Measurements from ENCODE around the gene SLC24A4.

DNA sequence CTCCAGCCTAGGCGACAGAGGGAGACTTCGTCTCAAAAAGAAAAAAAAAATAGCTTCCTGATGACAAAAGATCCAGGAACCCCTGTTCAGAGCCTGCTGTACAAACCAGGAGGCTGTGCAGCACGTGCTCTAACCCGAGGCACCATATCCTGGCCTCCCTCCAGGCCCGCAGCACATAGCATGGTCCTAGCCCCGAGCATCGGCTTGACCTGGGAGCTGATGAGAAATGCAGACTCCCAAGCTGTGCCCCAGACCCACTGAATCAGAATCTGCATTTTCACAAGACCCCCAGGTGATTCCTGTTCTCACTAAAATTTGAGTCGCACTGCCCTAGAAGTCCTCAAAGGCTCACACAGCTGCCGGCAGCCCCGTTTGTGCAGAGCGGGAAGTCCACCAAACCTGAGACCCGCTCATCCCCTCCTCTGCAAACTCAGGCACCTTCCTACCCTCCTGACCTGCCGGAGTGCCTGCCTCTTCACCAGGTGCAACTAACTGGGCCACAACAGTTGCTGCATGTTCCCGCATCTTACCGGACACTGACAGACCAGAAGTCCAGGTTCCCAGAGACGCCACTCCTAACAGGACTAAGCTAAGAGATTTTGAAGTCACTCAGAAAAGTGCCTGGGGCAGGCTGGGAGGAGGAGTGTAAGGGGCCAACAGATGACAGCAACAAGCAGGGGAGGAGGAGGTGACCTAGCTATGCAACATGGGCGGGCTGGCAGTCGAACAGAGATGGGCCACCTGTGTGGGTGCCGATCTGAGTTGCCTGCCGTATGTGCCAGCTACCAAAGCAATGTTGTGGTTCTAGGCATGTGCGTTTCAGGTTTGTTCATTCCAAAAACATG is 166.7 kb downstream of the SLC24A4 start:
- no peak for TF ChIP-seq EZH2phosphoT487 (conservative IDR thresholded peaks at IDR 0.05; ENCODE audit: low read length)
- TF ChIP-seq, protein P1, sequence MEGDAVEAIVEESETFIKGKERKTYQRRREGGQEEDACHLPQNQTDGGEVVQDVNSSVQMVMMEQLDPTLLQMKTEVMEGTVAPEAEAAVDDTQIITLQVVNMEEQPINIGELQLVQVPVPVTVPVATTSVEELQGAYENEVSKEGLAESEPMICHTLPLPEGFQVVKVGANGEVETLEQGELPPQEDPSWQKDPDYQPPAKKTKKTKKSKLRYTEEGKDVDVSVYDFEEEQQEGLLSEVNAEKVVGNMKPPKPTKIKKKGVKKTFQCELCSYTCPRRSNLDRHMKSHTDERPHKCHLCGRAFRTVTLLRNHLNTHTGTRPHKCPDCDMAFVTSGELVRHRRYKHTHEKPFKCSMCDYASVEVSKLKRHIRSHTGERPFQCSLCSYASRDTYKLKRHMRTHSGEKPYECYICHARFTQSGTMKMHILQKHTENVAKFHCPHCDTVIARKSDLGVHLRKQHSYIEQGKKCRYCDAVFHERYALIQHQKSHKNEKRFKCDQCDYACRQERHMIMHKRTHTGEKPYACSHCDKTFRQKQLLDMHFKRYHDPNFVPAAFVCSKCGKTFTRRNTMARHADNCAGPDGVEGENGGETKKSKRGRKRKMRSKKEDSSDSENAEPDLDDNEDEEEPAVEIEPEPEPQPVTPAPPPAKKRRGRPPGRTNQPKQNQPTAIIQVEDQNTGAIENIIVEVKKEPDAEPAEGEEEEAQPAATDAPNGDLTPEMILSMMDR (IDR thresholded peaks at IDR 0.05; ENCODE audit: insufficient read depth, low read length, poor library complexity, severe bottlenecking): no peak
